Activated CD8-positive, alpha-beta memory T cell treated with anti-CD3 and anti-CD28 coated beads for 4 hours (primary cell): ENCODE measurements around the gene IL17D.
"Not testable (repeated sequence)": the region's sequence is repeated elsewhere in the genome, so short reads cannot be mapped to it uniquely, and the experiment has no call there.

Source experiments
- DNase-seq, 2 donors: peaks; one replicate each; pipeline ENCODE4 v3.0.0-alpha.2; 2020; ENCODE audit warnings: low read depth in 2 of 2

IL17D gene, protein sequence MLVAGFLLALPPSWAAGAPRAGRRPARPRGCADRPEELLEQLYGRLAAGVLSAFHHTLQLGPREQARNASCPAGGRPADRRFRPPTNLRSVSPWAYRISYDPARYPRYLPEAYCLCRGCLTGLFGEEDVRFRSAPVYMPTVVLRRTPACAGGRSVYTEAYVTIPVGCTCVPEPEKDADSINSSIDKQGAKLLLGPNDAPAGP

GRCh38 chr13:20702915-20703779 is at the start of gene IL17D:
Gene IL17D (plus strand): TSS chr13:20703699. CDS start chr13:20704002, 303 bp downstream.
- peak; percentile 13 to 21 for DNase-seq

DNA sequence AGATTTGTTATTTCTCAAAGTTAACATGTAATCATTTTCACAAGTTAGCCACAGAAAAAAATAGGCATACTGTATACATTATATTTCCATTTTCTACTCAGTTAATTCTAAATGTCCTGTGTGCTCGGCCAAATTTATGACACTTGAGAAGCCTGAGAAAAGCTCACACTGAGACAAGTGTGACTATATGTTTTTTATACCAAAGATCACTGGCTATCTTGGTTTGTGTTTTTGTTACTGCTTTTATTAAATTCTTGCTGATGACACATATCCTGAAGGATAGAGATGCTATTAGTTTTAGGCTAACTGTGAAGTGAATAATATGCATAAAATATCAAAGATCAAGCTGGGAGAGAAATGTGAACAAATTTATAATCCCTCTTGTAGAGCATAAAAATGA is 49.3 kb upstream of the IL17D start:
- DNase-seq: no peak

GRCh38 chr13:20658451-20659040 is 45.0 kb upstream of the IL17D start:
- DNase-seq: no peak

- DNase-seq: no peak
These were observed 39.1 kb upstream of the IL17D start for GRCh38 chr13:20664351-20664750.

- no peak for DNase-seq
These were observed 36.6 kb upstream of the IL17D start for GRCh38 chr13:20666948-20667347.

DNA sequence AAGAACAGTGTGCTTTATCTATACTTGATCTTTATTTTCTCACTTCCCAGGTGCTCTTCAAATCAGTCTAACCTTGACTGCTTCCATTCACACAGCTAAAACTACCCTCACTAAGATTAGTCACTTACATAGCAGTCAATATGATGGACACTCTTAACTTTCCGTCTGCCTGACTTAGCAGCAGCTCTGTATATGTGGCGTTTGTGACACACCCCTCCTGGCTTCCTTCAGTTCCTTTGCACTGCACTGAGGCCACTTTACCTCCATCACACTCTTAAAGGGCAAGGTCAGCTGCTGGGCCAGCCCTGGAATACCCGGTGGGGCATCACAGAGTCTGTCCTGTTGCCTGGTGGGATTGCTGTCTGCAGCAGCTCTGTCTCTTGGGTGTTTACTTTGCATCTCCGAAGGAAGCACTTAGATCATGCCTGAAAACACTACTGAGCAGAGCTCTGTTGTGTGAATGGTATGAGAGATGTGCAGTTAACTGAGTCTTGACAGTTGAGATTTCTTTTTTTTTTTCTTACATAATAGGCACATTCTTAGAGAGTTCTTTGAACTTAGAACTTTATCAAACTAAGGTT is 35.6 kb upstream of the IL17D start:
- no peak for DNase-seq

- DNase-seq: no peak
These were observed 34.3 kb upstream of the IL17D start for GRCh38 chr13:20669162-20669561.

- no peak for DNase-seq
These were observed 31.7 kb upstream of the IL17D start for GRCh38 chr13:20671789-20672188.

DNA sequence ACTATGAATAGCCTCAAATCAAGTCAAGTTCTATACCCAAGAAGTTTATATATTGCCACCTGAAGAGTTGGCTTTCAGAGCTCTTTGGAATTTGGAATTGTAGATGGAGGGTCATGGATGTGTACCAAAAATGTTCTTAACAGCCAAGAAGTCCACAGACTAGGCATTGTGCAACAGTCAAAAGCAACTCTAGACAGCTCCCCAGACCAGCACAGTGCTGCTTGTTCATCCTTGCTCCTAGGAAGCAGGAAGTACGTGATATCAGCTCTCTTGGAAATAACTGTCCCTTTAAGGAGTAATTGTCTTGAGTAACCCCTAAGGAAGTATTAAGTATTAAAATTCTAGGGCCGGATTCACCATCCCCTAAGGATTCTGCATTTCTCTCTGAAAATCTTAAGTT is 30.7 kb upstream of the IL17D start:
- no peak for DNase-seq

- no peak for DNase-seq
These were observed 29.8 kb upstream of the IL17D start for GRCh38 chr13:20673715-20674114.

DNA sequence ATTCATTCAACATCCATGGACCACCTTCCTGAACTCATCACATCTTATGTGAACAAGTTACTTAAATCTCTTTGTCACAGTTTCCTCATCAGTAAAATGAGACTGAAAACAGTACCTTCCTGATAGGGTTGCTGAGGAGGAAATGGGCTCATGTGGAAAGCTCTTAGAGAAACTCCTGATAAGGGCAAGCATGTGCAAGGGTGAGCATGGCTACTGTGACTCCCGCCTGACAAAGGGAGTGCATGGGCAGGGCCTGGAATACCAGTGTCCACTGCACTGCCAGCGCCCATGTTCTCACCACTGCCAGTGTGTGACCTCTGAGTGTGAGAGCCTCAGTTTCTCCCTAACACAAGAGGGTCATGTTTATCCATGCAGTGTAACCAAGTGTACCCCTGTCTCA is 27.3 kb upstream of the IL17D start:
- no peak for DNase-seq

- not testable (repeated sequence) for DNase-seq
These were observed 24.9 kb upstream of the IL17D start for GRCh38 chr13:20678606-20679005.

- no peak for DNase-seq
These were observed 23.6 kb upstream of the IL17D start for GRCh38 chr13:20679879-20680278.

GRCh38 chr13:20680416-20681080 is 23.0 kb upstream of the IL17D start:
- DNase-seq: no peak

- not testable (repeated sequence) for DNase-seq
These were observed 22.0 kb upstream of the IL17D start for GRCh38 chr13:20681481-20681880.

DNA sequence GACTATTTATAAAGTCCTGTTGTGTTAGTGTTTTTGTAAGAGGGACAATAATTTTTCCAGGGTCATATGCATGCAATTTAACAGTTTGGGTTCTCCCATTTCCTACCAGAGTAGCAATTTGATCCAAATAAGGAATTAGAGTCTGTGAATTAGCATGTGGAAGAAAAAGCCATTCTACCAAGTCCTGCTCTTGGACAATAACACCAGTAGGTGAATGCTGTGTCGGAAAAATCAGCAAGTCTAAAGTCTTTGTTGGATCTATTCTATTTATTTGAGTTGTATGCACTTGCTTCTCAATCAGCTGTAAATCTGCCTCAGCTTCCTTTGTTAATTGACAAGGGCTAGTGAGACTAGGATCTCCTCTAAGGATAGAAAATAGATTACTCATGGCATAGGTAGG is 21.4 kb upstream of the IL17D start:
- no peak for DNase-seq

DNA sequence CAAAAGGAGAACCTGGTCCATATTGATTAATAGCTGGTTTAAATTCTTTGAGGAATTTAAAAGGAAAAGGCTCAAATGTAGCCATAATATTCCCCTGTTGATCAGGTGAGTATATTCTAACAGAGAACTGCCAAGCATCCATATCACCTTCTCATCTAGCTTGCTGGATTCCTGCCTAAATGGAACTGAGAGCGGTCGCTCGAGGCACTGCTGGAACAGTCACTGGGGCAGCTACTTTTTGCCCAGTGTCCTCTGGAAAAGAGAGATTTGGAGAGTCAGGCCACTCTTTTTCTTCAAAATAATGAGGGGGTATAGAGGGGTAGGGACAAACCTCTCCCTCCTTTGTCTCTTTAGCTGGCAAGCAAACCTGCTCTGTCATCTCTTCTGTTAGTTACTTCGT is 19.5 kb upstream of the IL17D start:
- DNase-seq: no peak

GRCh38 chr13:20684546-20684945 is 19.0 kb upstream of the IL17D start:
- no peak for DNase-seq

- no peak for DNase-seq
These were observed 18.4 kb upstream of the IL17D start for GRCh38 chr13:20685092-20685491.

DNA sequence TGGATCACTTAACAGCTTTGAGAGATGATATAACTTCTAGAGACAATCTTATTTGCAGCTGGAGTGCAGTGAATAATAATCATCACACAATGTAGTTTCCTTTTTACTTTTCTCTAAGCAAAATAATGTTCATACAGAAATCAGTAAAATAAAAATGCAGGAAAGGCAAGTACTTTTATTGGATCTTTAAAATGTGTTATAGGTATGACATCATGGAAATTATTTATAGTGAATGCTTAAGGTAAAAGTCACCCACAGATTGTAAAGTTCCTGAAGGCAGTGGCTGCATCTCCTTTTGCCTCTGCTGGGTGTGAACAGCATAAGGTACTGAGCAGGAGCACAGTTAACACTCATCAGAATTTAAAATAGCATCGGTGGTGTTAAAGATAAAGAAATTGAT is 17.3 kb upstream of the IL17D start:
- DNase-seq: no peak

DNA sequence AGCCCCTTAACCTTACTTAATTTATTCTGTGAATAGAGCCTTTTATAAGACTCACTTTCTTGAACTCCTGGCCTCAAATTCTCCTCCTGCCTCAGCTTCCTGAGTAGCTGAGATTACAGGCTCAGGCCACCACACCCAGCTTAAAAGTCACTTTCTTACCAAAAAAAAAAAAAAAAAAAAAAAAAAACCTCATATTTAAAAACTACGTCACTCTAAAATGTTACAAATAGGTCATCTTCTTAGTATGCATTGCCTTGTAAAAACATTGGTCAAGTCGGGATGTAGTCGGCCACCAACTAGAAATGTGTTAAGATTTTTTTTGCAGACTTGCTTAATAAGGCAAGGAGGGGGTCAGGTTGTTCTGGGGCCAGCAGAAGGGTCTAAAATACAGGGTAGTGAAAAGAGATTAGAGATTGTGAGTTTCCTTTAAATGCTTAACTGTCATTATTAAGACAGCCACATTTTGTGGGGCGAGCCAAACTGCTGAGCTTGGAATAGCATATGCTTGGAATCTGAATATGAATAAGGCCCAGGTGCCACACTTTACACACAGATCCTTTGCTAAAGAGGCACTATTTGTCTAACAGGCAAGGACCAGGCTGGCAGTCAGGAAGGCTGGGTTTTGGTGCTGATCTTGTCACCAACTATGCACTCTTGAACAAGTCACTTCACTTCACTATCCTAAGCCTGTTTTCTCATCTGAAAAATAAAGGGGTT is 16.5 kb upstream of the IL17D start:
- DNase-seq: no peak
